ENCODE data around the gene SH3D21.

SH3D21 gene

DNA sequence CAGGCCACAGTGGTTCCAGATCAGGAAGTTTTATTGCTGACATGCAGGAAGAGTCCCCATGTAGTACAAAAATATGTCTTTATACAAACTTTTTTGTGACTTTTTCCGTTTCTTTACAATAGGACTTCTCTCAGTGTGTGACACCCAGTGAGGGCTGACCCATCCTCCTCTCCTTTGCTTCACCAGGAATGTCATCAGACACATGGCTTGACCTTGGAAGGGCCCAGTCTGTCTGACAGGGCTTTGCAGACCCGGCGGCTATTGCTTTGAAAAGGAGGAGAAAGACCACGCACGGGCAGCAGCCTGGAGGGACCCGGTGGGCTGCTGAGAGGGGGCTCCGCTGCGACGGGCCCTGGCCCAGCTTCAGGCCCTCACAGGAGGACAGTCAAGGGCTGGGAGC, 33.4 kb downstream of the SH3D21 start:
- no peaks in the 10 kb centered on the region for H3K79me2 ChIP-seq (ENCODE audit: control insufficient read depth, insufficient read depth, low read length)
- no peak for DNase-seq
- no peaks in the 10 kb centered on the region for H3K4me1 ChIP-seq (ENCODE audit: control insufficient read depth, low read depth, low read length)
- H2BK15ac ChIP-seq (replicated peaks; ENCODE audit: low read depth): no peak overlapping the region
- no peak overlapping the region for H3K27ac ChIP-seq (ENCODE audit: low read depth, low read length)
- H3K79me1 ChIP-seq (ENCODE audit: low read length): no peaks in the 10 kb centered on the region
- no peak overlapping the region for H2AK5ac ChIP-seq (ENCODE audit: low read length)
- H3K4me3 ChIP-seq (ENCODE audit: low read length): no peak overlapping the region
- no peak overlapping the region for H3K18ac ChIP-seq (ENCODE audit: low read length)
- H3K23ac ChIP-seq (ENCODE audit: low read length): no peak overlapping the region
- no peak overlapping the region for H4K5ac ChIP-seq (ENCODE audit: low read length)
- no peak overlapping the region for H3K56ac ChIP-seq (ENCODE audit: low read length)
- H2BK120ac ChIP-seq (ENCODE audit: low read depth, low read length): no peak overlapping the region
- WGBS (ENCODE audit: extremely low coverage, insufficient coverage, low lambda C conversion rate): no CpG with 5 or more reads among the region's 9 CpGs
- H3K4me2 ChIP-seq (ENCODE audit: low read length): no peak overlapping the region
- H4K8ac ChIP-seq (ENCODE audit: low read depth, low read length): no peak overlapping the region
- no peak overlapping the region for H3K9ac ChIP-seq (ENCODE audit: low read length)
- no peaks in the 10 kb centered on the region for H3K36me3 ChIP-seq (ENCODE audit: control insufficient read depth, insufficient read depth, low read length)
- no peak overlapping the region for H3K4ac ChIP-seq (ENCODE audit: low read depth, low read length)
- H3K27me3 ChIP-seq (ENCODE audit: insufficient read depth, low read length, poor library complexity): no peaks in the 10 kb centered on the region
- H2BK5ac ChIP-seq (ENCODE audit: low read length): no peak overlapping the region

DNA sequence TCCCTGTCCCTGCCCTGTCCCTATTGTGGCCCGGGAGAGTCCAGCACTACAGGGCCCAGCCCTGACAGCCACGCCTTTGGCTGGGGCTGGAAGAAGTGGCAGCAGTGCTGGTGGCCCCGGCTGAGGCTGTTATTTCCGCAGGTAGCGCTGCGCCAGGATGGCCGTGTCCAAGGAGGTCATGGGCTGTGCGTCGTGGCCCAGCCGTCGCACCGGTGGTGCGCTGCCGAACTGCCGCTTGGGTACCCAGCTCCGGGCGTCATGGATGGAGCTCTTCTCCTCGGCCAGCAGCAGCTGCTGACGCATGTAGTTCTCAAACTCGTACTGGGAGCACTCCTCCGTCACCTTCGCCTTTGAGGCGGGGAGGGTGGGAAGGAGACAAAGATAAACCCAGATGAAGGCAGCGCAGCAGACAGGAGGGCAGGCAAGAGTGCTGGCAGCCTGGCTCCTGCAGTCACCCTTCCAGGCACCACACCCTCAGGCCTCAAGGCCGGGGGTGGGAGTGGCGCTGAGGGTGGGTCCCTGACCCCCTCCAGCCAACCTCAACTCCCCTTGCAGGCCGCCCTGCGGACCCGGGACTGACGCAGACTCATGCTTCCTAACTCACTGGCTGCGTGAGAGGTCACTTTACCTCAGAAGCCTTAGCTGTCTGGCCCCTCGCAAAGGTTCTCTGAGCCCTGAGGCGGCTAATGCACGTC, 35.6 kb downstream of the SH3D21 start:
- Histone ChIP-seq H2BK5ac (ENCODE audit: low read length) (no peak overlapping the region), H3K23ac (ENCODE audit: low read length) (no peak overlapping the region), H3K27ac (ENCODE audit: low read depth, low read length) (no peak overlapping the region), H3K4me1 (ENCODE audit: control insufficient read depth, low read depth, low read length) (no peaks in the 10 kb centered on the region), H2BK15ac (replicated peaks; ENCODE audit: low read depth) (no peak overlapping the region), H3K79me1 (ENCODE audit: low read length) (no peaks in the 10 kb centered on the region), H3K4me2 (ENCODE audit: low read length) (no peak overlapping the region), H3K27me3 (ENCODE audit: insufficient read depth, low read length, poor library complexity) (no peaks in the 10 kb centered on the region), H3K79me2 (ENCODE audit: control insufficient read depth, insufficient read depth, low read length) (no peaks in the 10 kb centered on the region), H2AK5ac (ENCODE audit: low read length) (no peak overlapping the region), H3K18ac (ENCODE audit: low read length) (no peak overlapping the region), H4K8ac (ENCODE audit: low read depth, low read length) (no peak overlapping the region), H3K9ac (ENCODE audit: low read length) (no peak overlapping the region), H3K4me3 (ENCODE audit: low read length) (no peak overlapping the region), H3K56ac (ENCODE audit: low read length) (no peak overlapping the region), H3K4ac (ENCODE audit: low read depth, low read length) (no peak overlapping the region), H4K5ac (ENCODE audit: low read length) (no peak overlapping the region), H3K36me3 (ENCODE audit: control insufficient read depth, insufficient read depth, low read length) (peaks cover 2% of the 10 kb centered on the region), H2BK120ac (ENCODE audit: low read depth, low read length) (no peak overlapping the region)
- DNase-seq: no peak
- no CpG with 5 or more reads among the region's 34 CpGs for WGBS (ENCODE audit: extremely low coverage, insufficient coverage, low lambda C conversion rate)

DNA sequence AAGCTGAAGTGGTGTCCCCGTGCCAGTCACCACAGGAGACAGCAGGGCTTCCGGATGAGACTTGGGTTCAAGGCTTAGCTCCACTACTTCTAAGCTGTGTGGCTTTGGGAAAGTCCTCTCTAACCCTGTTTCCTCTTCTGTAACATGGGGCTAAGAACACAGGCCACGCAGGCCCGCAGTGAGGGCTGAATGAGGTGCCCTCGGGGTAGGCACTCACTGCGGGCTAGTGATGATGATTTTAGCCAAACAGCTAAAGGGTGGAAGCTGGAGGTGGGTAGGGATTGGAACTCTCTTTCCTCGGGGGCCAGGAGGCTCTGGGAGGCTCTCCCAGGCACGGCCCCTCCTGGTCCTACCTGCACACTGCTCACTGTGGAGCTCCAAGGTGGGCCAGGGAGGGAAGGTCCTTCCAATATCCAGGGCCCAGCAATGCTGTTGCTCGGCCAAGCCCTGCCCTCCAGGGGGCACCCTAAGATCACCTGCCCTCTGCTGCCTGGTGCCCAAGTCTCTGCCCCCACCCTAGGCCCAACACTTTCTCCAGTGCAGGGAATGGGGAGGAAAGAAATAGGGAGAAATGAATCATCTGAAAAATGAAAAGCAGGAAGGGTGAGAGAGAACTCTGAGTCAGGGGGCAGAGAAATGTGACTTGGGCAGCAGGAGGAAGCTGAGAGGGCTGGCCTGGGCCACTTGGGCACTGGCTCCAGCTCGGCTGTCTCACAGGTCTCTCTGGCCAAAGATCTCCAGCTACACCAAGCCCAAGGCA, 36.4 kb downstream of the SH3D21 start:
- Histone ChIP-seq H3K36me3 (ENCODE audit: control insufficient read depth, insufficient read depth, low read length) (peaks cover 2% of the 10 kb centered on the region), H3K23ac (ENCODE audit: low read length) (no peak overlapping the region), H3K9ac (ENCODE audit: low read length) (no peak overlapping the region), H3K18ac (ENCODE audit: low read length) (no peak overlapping the region), H3K79me2 (ENCODE audit: control insufficient read depth, insufficient read depth, low read length) (no peaks in the 10 kb centered on the region), H3K4me2 (ENCODE audit: low read length) (no peak overlapping the region), H3K79me1 (ENCODE audit: low read length) (no peaks in the 10 kb centered on the region), H3K56ac (ENCODE audit: low read length) (no peak overlapping the region), H2BK15ac (replicated peaks; ENCODE audit: low read depth) (no peak overlapping the region), H3K4ac (ENCODE audit: low read depth, low read length) (no peak overlapping the region), H4K8ac (ENCODE audit: low read depth, low read length) (no peak overlapping the region), H3K4me3 (ENCODE audit: low read length) (no peak overlapping the region), H3K27me3 (ENCODE audit: insufficient read depth, low read length, poor library complexity) (no peaks in the 10 kb centered on the region), H2BK5ac (ENCODE audit: low read length) (no peak overlapping the region), H2AK5ac (ENCODE audit: low read length) (no peak overlapping the region), H4K5ac (ENCODE audit: low read length) (no peak overlapping the region), H3K27ac (ENCODE audit: low read depth, low read length) (no peak overlapping the region), H2BK120ac (ENCODE audit: low read depth, low read length) (no peak overlapping the region), H3K4me1 (ENCODE audit: control insufficient read depth, low read depth, low read length) (no peaks in the 10 kb centered on the region)
- peak; percentile 53 for DNase-seq
- WGBS (ENCODE audit: extremely low coverage, insufficient coverage, low lambda C conversion rate): no CpG with 5 or more reads among the region's 10 CpGs

DNA sequence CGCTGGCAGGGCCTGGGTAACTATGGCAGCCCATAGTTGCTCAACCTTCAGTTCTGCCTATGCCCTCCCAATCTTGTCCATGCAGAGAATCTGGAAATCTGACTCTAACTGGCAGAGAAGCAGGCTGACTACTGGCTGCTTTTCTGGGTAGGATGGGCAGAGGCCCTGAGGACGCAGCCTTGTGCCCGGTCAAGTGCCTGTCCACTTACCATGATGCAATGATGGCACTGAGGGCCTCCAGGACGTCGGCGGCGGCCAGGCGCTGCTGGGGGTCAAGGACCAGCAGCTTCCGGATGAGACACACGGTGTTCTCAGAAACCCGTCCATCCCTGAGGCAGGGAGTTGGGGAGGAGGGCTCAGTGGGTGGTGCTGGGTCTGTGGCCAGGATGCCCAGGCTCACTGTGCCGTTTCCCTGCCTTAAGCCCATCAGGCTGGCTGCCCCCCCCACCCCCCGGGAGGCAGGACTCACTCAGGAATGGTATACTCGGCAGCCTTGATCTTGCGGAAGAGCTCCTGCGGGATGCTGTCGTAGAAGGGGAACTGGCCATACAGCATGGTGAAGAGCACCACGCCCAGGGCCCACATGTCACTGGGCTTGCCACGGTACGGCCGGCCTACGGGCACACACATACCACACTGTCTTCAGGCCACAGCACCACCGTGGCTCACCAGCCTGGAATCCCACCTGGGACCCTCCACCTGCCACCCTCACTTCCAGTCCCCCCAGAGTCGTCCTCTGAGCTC, 37.7 kb downstream of the SH3D21 start:
- no peak overlapping the region for H2AK5ac ChIP-seq (ENCODE audit: low read length)
- H3K4ac ChIP-seq (ENCODE audit: low read depth, low read length): no peak overlapping the region
- H3K9ac ChIP-seq (ENCODE audit: low read length): no peak overlapping the region
- H3K56ac ChIP-seq (ENCODE audit: low read length): no peak overlapping the region
- H3K27me3 ChIP-seq (ENCODE audit: insufficient read depth, low read length, poor library complexity): no peaks in the 10 kb centered on the region
- no peak for DNase-seq
- H3K18ac ChIP-seq (ENCODE audit: low read length): no peak overlapping the region
- WGBS (ENCODE audit: extremely low coverage, insufficient coverage, low lambda C conversion rate): no CpG with 5 or more reads among the region's 24 CpGs
- no peak overlapping the region for H4K8ac ChIP-seq (ENCODE audit: low read depth, low read length)
- H3K4me2 ChIP-seq (ENCODE audit: low read length): no peak overlapping the region
- no peak overlapping the region for H4K5ac ChIP-seq (ENCODE audit: low read length)
- no peaks in the 10 kb centered on the region for H3K4me1 ChIP-seq (ENCODE audit: control insufficient read depth, low read depth, low read length)
- no peak overlapping the region for H2BK15ac ChIP-seq (replicated peaks; ENCODE audit: low read depth)
- no peak overlapping the region for H3K23ac ChIP-seq (ENCODE audit: low read length)
- no peak overlapping the region for H2BK120ac ChIP-seq (ENCODE audit: low read depth, low read length)
- H3K27ac ChIP-seq (ENCODE audit: low read depth, low read length): no peak overlapping the region
- H2BK5ac ChIP-seq (ENCODE audit: low read length): no peak overlapping the region
- H3K79me1 ChIP-seq (ENCODE audit: low read length): no peaks in the 10 kb centered on the region
- no peak overlapping the region for H3K4me3 ChIP-seq (ENCODE audit: low read length)
- peaks cover 10% of the 10 kb centered on the region for H3K36me3 ChIP-seq (ENCODE audit: control insufficient read depth, insufficient read depth, low read length)
- no peaks in the 10 kb centered on the region for H3K79me2 ChIP-seq (ENCODE audit: control insufficient read depth, insufficient read depth, low read length)

DNA sequence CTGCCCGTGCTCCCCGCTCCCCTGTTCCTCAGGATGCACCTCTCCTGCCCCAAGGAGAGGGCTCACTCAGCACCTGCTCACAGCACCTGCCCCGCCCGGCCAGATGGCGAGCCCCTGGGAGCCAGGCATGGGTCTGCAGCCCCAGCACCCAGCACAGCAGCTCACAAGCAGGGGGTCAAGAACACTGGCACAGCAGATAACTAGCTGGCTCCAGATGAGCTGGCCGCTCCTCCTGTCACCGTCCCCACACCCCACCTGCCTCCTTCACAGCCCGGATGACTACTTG, 38.2 kb downstream of the SH3D21 start:
- H3K4ac ChIP-seq (ENCODE audit: low read depth, low read length): no peak overlapping the region

More for the DNA sequence above, 38.2 kb downstream of the SH3D21 start:
- Histone ChIP-seq H3K56ac (ENCODE audit: low read length) (no peak overlapping the region), H3K27ac (ENCODE audit: low read depth, low read length) (no peak overlapping the region), H3K36me3 (ENCODE audit: control insufficient read depth, insufficient read depth, low read length) (peaks cover 10% of the 10 kb centered on the region), H4K8ac (ENCODE audit: low read depth, low read length) (no peak overlapping the region), H3K4me2 (ENCODE audit: low read length) (no peak overlapping the region), H3K79me2 (ENCODE audit: control insufficient read depth, insufficient read depth, low read length) (no peaks in the 10 kb centered on the region), H2AK5ac (ENCODE audit: low read length) (no peak overlapping the region), H3K4me3 (ENCODE audit: low read length) (no peak overlapping the region), H3K79me1 (ENCODE audit: low read length) (no peaks in the 10 kb centered on the region), H3K23ac (ENCODE audit: low read length) (no peak overlapping the region), H3K4me1 (ENCODE audit: control insufficient read depth, low read depth, low read length) (no peaks in the 10 kb centered on the region), H3K27me3 (ENCODE audit: insufficient read depth, low read length, poor library complexity) (no peaks in the 10 kb centered on the region), H3K9ac (ENCODE audit: low read length) (no peak overlapping the region), H2BK120ac (ENCODE audit: low read depth, low read length) (no peak overlapping the region), H4K5ac (ENCODE audit: low read length) (no peak overlapping the region), H2BK15ac (replicated peaks; ENCODE audit: low read depth) (no peak overlapping the region), H2BK5ac (ENCODE audit: low read length) (no peak overlapping the region), H3K18ac (ENCODE audit: low read length) (no peak overlapping the region)
- WGBS (ENCODE audit: extremely low coverage, insufficient coverage, low lambda C conversion rate): no CpG with 5 or more reads among the region's 8 CpGs
- DNase-seq: no peak
